ENCODE data around the gene KIF2A. TPM values are rescaled to one million over a fixed set of nuclear protein-coding genes. Genes with fewer than 3 reads are reported as not detected.

The KIF2A gene
- total RNA-seq, 1 experiment from 2014 or later: 42.9 TPM

GRCh38 chr5:62343428-62343827, 37.4 kb downstream of the KIF2A start (continued):
- no peak for TF ChIP-seq CTCF (IDR thresholded peaks at IDR 0.05 in 2 of 3, conservative IDR thresholded peaks at IDR 0.05 in 1 of 3; ENCODE audit: borderline replicate concordance in 1 of 3, insufficient read depth in 1 of 3, low read depth in 2 of 3, low read length in 2 of 3)
- TF ChIP-seq ATF3 (IDR thresholded peaks at IDR 0.05): no peak
- TF ChIP-seq CBX3 (IDR thresholded peaks at IDR 0.05; ENCODE audit: low read depth): no peak
- TF ChIP-seq TCF7L2 (IDR thresholded peaks at IDR 0.05; ENCODE audit: borderline replicate concordance, extremely low read depth, insufficient read depth, insufficient read length): no peak
- TF ChIP-seq SP1 (IDR thresholded peaks at IDR 0.05; ENCODE audit: low read depth): no peak
- TF ChIP-seq CEBPB (IDR thresholded peaks at IDR 0.05; ENCODE audit: low read depth): no peak

GRCh38 chr5:62346748-62347147, 40.7 kb downstream of the KIF2A start:
- Histone ChIP-seq H2AFZ (ENCODE audit: low read depth, low read length, poor library complexity, severe bottlenecking) (no peak overlapping the region), H3K27me3 (ENCODE audit: insufficient read depth, low read length) (no peaks in the 10 kb centered on the region), H3K9ac (ENCODE audit: low read length) (no peak overlapping the region), H3K4me1 (ENCODE audit: control insufficient read depth in 1 of 2, insufficient read depth in 2 of 2, low read length in 2 of 2) (no peaks in the 10 kb centered on the region), H3K4me2 (ENCODE audit: low read length) (no peak overlapping the region), H3K9me2 (ENCODE audit: insufficient read depth) (no peaks in the 10 kb centered on the region), H4K20me1 (ENCODE audit: insufficient read depth) (no peaks in the 10 kb centered on the region), H3K27ac (ENCODE audit: low read depth, low read length) (no peak overlapping the region), H3K36me3 (ENCODE audit: control insufficient read depth in 1 of 2, insufficient read depth in 2 of 2, low read length in 2 of 2) (peaks cover 0 to 4% of the 10 kb centered on the region in 2 experiments; a peak in 1 of 4 replicates), H3K4me3 (replicated peaks in 1 of 2; ENCODE audit: low read depth in 1 of 2, low read length in 2 of 2) (no peak overlapping the region), H3K9me3 (ENCODE audit: control insufficient read depth in 1 of 2, insufficient read depth in 1 of 2, low read depth in 1 of 2, low read length in 2 of 2) (no peaks in the 10 kb centered on the region), H3K79me2 (ENCODE audit: insufficient read depth, low read length) (peaks cover 47% of the 10 kb centered on the region)
- CTCF ChIA-PET: no interaction called here
- intact Hi-C loops (cut with micrococcal nuclease): no loop called here
- no peak for DNase-seq (ENCODE audit: low read depth, low spot score)
- no peak for TF ChIP-seq ZNF274 (IDR thresholded peaks at IDR 0.05; ENCODE audit: low read depth, low read length)
- TF ChIP-seq SIN3A (IDR thresholded peaks at IDR 0.05; ENCODE audit: low read depth): no peak
- TF ChIP-seq ZBTB33 (IDR thresholded peaks at IDR 0.05; ENCODE audit: extremely low read depth, insufficient replicate concordance, low read length): no peak
- no peak for TF ChIP-seq REST (IDR thresholded peaks at IDR 0.05; ENCODE audit: low read depth)
- TF ChIP-seq CBX3 (IDR thresholded peaks at IDR 0.05; ENCODE audit: low read depth): no peak
- no peak for TF ChIP-seq POLR2A (IDR thresholded peaks at IDR 0.05; ENCODE audit: borderline replicate concordance, extremely low read depth, insufficient read depth, insufficient read length)
- no peak for TF ChIP-seq TCF7L2 (IDR thresholded peaks at IDR 0.05; ENCODE audit: borderline replicate concordance, extremely low read depth, insufficient read depth, insufficient read length)
- no peak for TF ChIP-seq ZFX (IDR thresholded peaks at IDR 0.05)
- TF ChIP-seq JUND (IDR thresholded peaks at IDR 0.05): no peak
- TF ChIP-seq CEBPB (IDR thresholded peaks at IDR 0.05; ENCODE audit: low read depth): no peak
- no peak for TF ChIP-seq FOSL1 (IDR thresholded peaks at IDR 0.05; ENCODE audit: low read depth)
- no peak for TF ChIP-seq YY1 (IDR thresholded peaks at IDR 0.05; ENCODE audit: extremely low read depth, insufficient replicate concordance, low read depth, low read length)
- TF ChIP-seq ATF3 (IDR thresholded peaks at IDR 0.05): no peak
- POLR2A ChIA-PET: interaction anchor here (0.6 kb wide), 1 partner anchor 49 kb away, joined by 5 read pairs; no protein-coding TSS in a partner anchor
- ATAC-seq: no peak
- RAD21 ChIA-PET (ENCODE audit: low non-redundant PET in 1 of 2, low total read pairs in 2 of 2, uncharacterized antibody in 2 of 2, unreplicated experiment in 2 of 2): no interaction called here
- no TSS peak for BruUV-seq (replicated peaks)

All from HCT116 (cell line).